NT2/D1 (cell line): Measurements from ENCODE around the gene PCTP.

Source experiments
- DNase-seq: peaks from one replicate; pipeline ENCODE4 v3.0.0-alpha.2; 2011; ENCODE audit warnings: low read depth, low spot score
- H3K27me3 ChIP-seq: 2 replicates; pipeline ENCODE4 v1.6.0; 2011; ENCODE audit warnings: mild to moderate bottlenecking; ENCODE audit not compliant: insufficient read length, insufficient read depth
- H3K36me3 ChIP-seq: 2 replicates; pipeline ENCODE4 v1.6.1; 2011; ENCODE audit warnings: mild to moderate bottlenecking, low read length, mixed read lengths; ENCODE audit not compliant: insufficient read depth, insufficient read length
- H3K4me1 ChIP-seq: 2 replicates; pipeline ENCODE4 v1.5.1; 2011; ENCODE audit not compliant: insufficient read depth, insufficient read length
- H3K4me3 ChIP-seq: 2 replicates; pipeline ENCODE4 v1.5.1; 2011; ENCODE audit warnings: low read depth; ENCODE audit not compliant: insufficient read length
- H3K9ac ChIP-seq: 2 replicates; pipeline ENCODE4 v1.6.0; 2011; ENCODE audit warnings: low read depth; ENCODE audit not compliant: insufficient read length
- H3K9me3 ChIP-seq: 2 replicates; pipeline ENCODE4 v1.5.1; 2011; ENCODE audit warnings: mild to moderate bottlenecking, low read length; ENCODE audit not compliant: insufficient read depth
- SUZ12 ChIP-seq: IDR thresholded peaks from 2 replicates; pipeline ENCODE4 v1.6.1; 2011; ENCODE audit not compliant: insufficient read length, insufficient read depth; ENCODE audit errors: extremely low read depth
- YY1 ChIP-seq: IDR thresholded peaks from 2 replicates; pipeline ENCODE4 v1.6.1; 2011; ENCODE audit not compliant: insufficient read length, insufficient read depth
- ZNF274 ChIP-seq: IDR thresholded peaks from 2 replicates; pipeline ENCODE4 v1.6.1; 2011; ENCODE audit warnings: mild to moderate bottlenecking, low read depth, low read length

The PCTP gene

DNA sequence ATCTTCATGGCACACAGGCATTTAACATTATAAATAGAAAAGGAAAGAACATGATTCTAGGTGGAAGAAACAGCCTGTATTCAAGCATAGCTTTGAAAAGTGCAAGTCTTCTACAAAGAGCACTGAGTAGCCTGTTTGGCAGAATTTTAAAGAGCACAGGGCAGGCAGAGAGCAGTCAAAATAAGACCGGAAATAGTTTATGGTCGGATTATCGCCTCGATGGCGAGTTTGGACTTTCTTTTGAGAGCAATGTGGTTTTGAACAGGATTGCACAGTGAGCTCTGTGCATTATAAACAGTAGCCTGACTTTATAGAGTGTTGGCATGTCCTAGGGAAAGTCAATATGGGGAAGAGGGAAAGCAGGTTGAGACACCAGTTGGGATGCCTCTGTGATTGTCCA lies 22.0 kb upstream of the PCTP start:
- Histone ChIP-seq H3K27me3 (no peaks in the 10 kb centered on the region), H3K9ac (no peak overlapping the region)
- TF ChIP-seq YY1 (no peak), SUZ12 (no peak), ZNF274 (peak; percentile 36; the same call in 1 of the 2 replicates)

DNA sequence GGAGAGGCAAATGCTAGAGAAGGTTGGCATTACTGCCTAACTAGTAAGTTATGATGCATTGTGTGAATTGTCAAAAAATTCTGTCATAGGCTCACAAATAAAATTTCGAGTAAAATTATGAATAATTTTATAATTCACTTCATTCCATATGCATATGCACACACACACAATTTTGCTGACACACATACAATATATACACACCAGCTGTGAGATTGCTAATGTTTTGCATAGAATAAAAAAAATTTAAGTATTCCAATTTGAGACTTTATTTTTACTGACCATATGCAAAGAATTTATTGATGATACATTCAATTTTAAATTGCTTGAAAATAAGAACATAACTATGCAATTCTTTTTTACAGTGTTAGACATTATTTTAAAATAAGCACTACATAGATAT lies 21.4 kb upstream of the PCTP start:
- Histone ChIP-seq H3K4me1 (peaks cover 2% of the 10 kb centered on the region), H3K9me3 (no peaks in the 10 kb centered on the region), H3K9ac (no peak overlapping the region), H3K4me3 (no peak overlapping the region), H3K27me3 (no peaks in the 10 kb centered on the region), H3K36me3 (no peaks in the 10 kb centered on the region)
- no peak for DNase-seq
- TF ChIP-seq SUZ12 (no peak), ZNF274 (no peak), YY1 (no peak)

More for the DNA sequence above, 22.0 kb upstream of the PCTP start:
- peaks cover 2% of the 10 kb centered on the region for H3K4me1 ChIP-seq
- H3K36me3 ChIP-seq, result no peaks in the 10 kb centered on the region
- DNase-seq, result no peak
- H3K9me3 ChIP-seq, result no peaks in the 10 kb centered on the region
- H3K4me3 ChIP-seq, result no peak overlapping the region

DNA sequence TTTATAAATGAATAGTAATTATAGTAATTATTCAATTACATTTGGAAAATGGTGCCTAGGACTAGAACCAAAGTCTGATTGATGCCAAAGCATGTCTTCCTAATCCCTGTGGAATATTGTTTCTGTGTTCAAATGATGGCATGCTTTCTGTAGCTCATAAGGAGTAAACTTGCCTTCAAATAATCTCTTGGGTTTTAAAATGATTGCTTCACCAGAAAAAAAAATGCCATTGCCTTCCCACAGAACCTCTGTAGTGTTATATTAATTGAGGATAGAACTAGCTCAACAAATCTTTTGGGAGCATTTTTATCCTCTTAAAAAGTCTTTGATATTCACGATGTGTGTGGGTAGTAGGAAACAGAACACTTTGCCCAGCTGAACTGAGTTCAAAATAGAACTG lies 20.5 kb upstream of the PCTP start:
- H3K4me3 ChIP-seq, result no peak overlapping the region
- no peaks in the 10 kb centered on the region for H3K36me3 ChIP-seq
- no peak for TF ChIP-seq SUZ12
- no peak for TF ChIP-seq YY1
- no peak for TF ChIP-seq ZNF274
- no peaks in the 10 kb centered on the region for H3K27me3 ChIP-seq
- H3K9me3 ChIP-seq, result no peaks in the 10 kb centered on the region
- no peak overlapping the region for H3K9ac ChIP-seq
- DNase-seq, result no peak
- peaks cover 2% of the 10 kb centered on the region for H3K4me1 ChIP-seq

DNA sequence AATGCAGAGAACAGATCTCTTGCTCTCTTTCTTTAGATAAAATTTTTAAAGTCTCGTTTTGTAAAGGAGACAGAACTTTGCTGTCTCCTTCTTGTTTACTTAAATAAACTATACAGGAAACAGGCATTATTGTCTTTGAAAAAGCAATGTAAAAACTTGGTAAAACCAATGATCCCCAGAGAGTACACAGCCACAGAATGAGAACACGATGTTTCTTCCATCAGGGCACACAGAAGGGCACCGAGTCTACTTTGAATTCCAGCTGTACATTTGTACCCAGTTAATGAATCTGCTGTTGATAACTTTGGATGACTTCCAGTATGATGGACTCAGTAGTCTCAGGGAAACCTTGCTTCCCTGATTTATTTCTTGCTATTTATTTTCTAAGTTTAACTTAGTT lies 20.0 kb upstream of the PCTP start:
- H3K9ac ChIP-seq, result no peak overlapping the region
- no peaks in the 10 kb centered on the region for H3K9me3 ChIP-seq
- no peak for DNase-seq
- H3K27me3 ChIP-seq, result no peaks in the 10 kb centered on the region
- TF ChIP-seq SUZ12 (no peak), ZNF274 (no peak), YY1 (no peak)
- H3K4me3 ChIP-seq, result no peak overlapping the region
- peaks cover 2% of the 10 kb centered on the region for H3K4me1 ChIP-seq
- H3K36me3 ChIP-seq, result no peaks in the 10 kb centered on the region

DNA sequence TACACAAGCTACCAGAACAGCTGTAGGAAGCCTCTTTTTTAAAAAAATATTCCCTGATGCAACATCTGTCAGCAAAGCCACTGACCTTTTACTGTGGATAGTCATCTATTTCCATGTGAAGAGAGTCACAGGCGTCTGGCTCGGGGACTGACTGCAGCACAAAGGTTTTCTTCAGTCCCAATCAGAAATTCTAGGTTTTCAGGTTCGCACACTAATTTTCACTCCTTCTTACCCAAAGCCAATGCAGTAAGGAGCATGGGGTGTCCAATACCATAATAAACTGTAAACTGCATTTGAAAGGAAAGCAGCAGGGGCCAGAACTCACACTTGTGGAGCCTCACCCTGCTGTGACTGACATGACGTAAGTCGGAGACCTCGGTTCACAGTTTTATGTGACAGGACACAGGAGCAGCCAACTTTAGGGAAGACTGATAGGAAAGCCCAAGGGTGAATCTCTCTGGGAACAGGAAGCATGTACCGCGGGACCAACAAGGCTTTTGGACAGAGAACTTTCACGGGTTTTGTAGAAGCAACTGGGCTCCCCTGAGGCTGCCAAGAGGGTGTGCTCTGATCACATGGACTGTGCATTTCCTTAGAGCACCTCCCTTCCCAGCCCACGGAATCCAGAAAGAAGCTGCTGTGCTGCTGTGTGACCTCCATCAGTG lies 19.1 kb upstream of the PCTP start:
- no peaks in the 10 kb centered on the region for H3K9me3 ChIP-seq
- no peak overlapping the region for H3K9ac ChIP-seq
- H3K4me1 ChIP-seq, result peaks cover 2% of the 10 kb centered on the region
- TF ChIP-seq YY1 (no peak), ZNF274 (no peak), SUZ12 (no peak)
- no peaks in the 10 kb centered on the region for H3K36me3 ChIP-seq
- no peak overlapping the region for H3K4me3 ChIP-seq
- no peaks in the 10 kb centered on the region for H3K27me3 ChIP-seq
- DNase-seq, result no peak

DNA sequence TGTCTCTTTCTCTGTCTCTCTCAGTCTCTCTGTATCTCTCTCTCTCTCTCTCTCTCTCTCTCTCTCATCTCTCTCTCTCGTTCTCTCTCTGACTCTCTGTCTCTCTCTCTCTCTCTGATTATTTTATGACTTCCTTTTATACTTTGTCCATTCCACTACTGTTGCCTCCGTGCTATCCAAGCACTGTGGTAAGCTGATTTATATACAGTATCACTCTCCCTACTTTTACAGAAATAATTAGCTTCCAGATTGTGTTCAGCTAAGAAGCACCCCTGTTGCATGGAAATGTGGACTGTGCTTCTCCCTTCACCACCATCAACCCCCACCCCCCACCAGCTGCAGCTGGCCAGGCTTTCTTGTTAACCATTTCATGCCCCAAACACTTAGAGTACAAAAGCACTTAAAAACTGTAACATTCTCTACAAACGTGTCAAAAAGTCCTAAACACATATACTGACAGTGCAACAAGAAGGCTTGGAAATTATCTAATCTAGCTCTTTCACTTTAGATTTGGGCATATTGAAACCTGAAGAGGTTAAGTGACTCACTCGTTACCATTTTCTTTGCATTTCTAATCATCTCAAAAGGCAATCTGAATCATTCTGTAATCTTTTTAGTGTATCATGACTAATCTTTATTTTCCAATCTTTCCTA lies 16.6 kb upstream of the PCTP start:
- no peaks in the 10 kb centered on the region for H3K9me3 ChIP-seq
- H3K4me1 ChIP-seq, result no peaks in the 10 kb centered on the region
- no peak for DNase-seq
- H3K36me3 ChIP-seq, result no peaks in the 10 kb centered on the region
- H3K9ac ChIP-seq, result no peak overlapping the region
- H3K27me3 ChIP-seq, result no peaks in the 10 kb centered on the region
- no peak overlapping the region for H3K4me3 ChIP-seq
- TF ChIP-seq YY1, result no peak
- no peak for TF ChIP-seq ZNF274
- no peak for TF ChIP-seq SUZ12

DNA sequence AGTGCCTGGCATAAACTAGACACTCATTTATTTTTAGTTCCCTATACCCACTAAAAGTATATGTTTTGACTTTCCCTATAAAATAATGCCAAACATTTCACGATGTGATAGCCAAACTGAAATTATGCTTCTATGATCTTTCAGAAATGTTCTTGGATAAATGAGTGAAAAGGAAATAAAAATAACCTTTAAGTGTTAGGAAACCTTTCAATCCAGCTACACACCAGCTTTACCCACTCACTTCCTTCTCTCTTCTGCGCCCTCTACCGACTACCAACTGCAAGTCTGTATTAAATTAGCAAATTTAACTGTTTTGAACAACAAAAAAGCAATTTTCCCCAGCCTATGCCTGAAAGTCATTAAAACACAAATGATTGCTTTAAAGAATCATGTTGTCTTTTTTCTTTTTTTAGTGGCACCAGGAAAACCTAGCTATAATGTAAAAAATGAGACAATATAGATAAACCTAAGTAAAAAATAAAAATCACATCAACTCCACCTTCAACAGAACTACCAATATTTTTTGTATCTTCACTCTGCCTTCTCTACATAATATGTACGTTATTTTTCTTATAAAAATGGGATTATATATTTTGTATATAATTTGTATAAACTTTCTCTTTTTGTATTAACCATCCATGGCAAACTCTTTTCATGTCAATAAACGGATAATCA lies 15.0 kb upstream of the PCTP start:
- no peaks in the 10 kb centered on the region for H3K27me3 ChIP-seq
- DNase-seq, result peak; percentile 27
- no peaks in the 10 kb centered on the region for H3K9me3 ChIP-seq
- TF ChIP-seq YY1, result no peak
- no peak for TF ChIP-seq ZNF274
- no peak for TF ChIP-seq SUZ12
- H3K4me3 ChIP-seq, result no peak overlapping the region
- no peaks in the 10 kb centered on the region for H3K4me1 ChIP-seq
- no peak overlapping the region for H3K9ac ChIP-seq
- no peaks in the 10 kb centered on the region for H3K36me3 ChIP-seq
